ENCODE measurements around the gene ATP2C1. TPM values are rescaled to one million over a fixed set of nuclear protein-coding genes. Genes with fewer than 3 reads are reported as not detected.

ATP2C1 gene
- total and polyA plus RNA-seq, 2 of the 13 experiments (the other 11 are each of a cell fraction or from before 2014, with no cell fraction given): 32.4 to 37.6 TPM

GRCh38 chr3:131033480-131034080, 139.7 kb downstream of the ATP2C1 start (continued):
- TF ChIP-seq ARID4A (CRISPR knock-in tag; IDR thresholded peaks at IDR 0.05; ENCODE audit: borderline replicate concordance) (no peak), ZSCAN12 (CRISPR knock-in tag; IDR thresholded peaks at IDR 0.05) (no peak), HOXD1 (CRISPR knock-in tag; IDR thresholded peaks at IDR 0.05) (no peak), FOXA3 (CRISPR knock-in tag; IDR thresholded peaks at IDR 0.05) (peak; percentile 60; the same call in 1 of the 2 replicates), ZZZ3 (CRISPR knock-in tag; IDR thresholded peaks at IDR 0.05; ENCODE audit: borderline replicate concordance) (no peak), GATAD2A (CRISPR knock-in tag; IDR thresholded peaks at IDR 0.05) (no peak), SNAI1 (CRISPR knock-in tag; IDR thresholded peaks at IDR 0.05; ENCODE audit: borderline replicate concordance) (no peak), NR2F6 (IDR thresholded peaks at IDR 0.05) (peak; percentile 52), NR2F6 (CRISPR knock-in tag; IDR thresholded peaks at IDR 0.05) (no peak), ZNF775 (CRISPR knock-in tag; IDR thresholded peaks at IDR 0.05; ENCODE audit: borderline replicate concordance) (no peak), MAFK (conservative IDR thresholded peaks at IDR 0.05 in 1 of 2, IDR thresholded peaks at IDR 0.05 in 1 of 2; ENCODE audit: low read length in 2 of 2) (no peak), TMF1 (CRISPR knock-in tag; IDR thresholded peaks at IDR 0.05; ENCODE audit: low read depth) (no peak)
- TF ChIP-seq, protein P1, sequence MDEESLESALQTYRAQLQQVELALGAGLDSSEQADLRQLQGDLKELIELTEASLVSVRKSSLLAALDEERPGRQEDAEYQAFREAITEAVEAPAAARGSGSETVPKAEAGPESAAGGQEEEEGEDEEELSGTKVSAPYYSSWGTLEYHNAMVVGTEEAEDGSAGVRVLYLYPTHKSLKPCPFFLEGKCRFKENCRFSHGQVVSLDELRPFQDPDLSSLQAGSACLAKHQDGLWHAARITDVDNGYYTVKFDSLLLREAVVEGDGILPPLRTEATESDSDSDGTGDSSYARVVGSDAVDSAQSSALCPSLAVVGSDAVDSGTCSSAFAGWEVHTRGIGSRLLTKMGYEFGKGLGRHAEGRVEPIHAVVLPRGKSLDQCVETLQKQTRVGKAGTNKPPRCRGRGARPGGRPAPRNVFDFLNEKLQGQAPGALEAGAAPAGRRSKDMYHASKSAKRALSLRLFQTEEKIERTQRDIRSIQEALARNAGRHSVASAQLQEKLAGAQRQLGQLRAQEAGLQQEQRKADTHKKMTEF (CRISPR knock-in tag; IDR thresholded peaks at IDR 0.05): no peak

Measured in HepG2 (cell line).